SK-N-SH (cell line): Measurements from ENCODE around the gene SNRPA1. TPM values are rescaled to one million over a fixed set of nuclear protein-coding genes. Genes with fewer than 3 reads are reported as not detected.

ENCODE experiments used
- CTCF ChIA-PET: fragments of 300-600, 350-600 bp; formaldehyde crosslinking; extraction: SDS; loops from one replicate; lab custom pipeline; 2021; lab: Yijun Ruan, JAX
- POLR2A ChIA-PET: fragments of 350-600 bp; sonication (Branson Sonifier 250); formaldehyde crosslinking; extraction: SDS; loops from one replicate; lab custom pipeline; 2020; ENCODE audit warnings: antibody characterized with exemption, inconsistent platforms; lab: Yijun Ruan, JAX
- DNase-seq: peaks from one replicate; pipeline ENCODE4 v3.0.0; 2012
- H2AFZ ChIP-seq: fragments of 200-600 bp; sonication (generic); 2 replicates; pipeline ENCODE4 v1.8.1; 2016; ENCODE audit warnings: antibody characterized with exemption, mild to moderate bottlenecking, low read depth
- H3F3A ChIP-seq: fragments of 200-600 bp; sonication (generic); replicated peaks from 2 replicates; pipeline ENCODE3; 2016; ENCODE audit warnings: antibody characterized with exemption, mild to moderate bottlenecking; ENCODE audit not compliant: insufficient read depth
- H3K27ac ChIP-seq, 2 experiments: fragments of 200-500 bp in 1 of 2; fragments of 200-600 bp in 1 of 2; sonication (Bioruptor generic) in 1 of 2; sonication (generic), shearing (Covaris generic) in 1 of 2; 2 replicates each; pipeline versions ENCODE4 v1.5.1 to v1.6.1; 2014 to 2016; ENCODE audit warnings: low read depth in 2 of 2, inconsistent platforms in 1 of 2, low read length in 1 of 2, mild to moderate bottlenecking in 1 of 2, mixed read lengths in 1 of 2
- H3K27me3 ChIP-seq: fragments of 200-600 bp; sonication (generic), shearing (Covaris generic); 2 replicates; pipeline ENCODE4 v1.6.1; 2016; ENCODE audit warnings: mixed run types; ENCODE audit not compliant: insufficient read depth
- H3K36me3 ChIP-seq, 2 experiments: fragments of 200-500 bp in 1 of 2; fragments of 200-600 bp in 1 of 2; sonication (Bioruptor generic) in 1 of 2; sonication (generic) in 1 of 2; replicated peaks in 1 of 2; 2 replicates each; pipeline versions ENCODE3 to v1.5.1; 2014 to 2016; ENCODE audit warnings: low read length in 1 of 2, mild to moderate bottlenecking in 1 of 2; ENCODE audit not compliant: insufficient read depth in 2 of 2, control insufficient read depth in 1 of 2
- H3K4me1 ChIP-seq, 2 experiments: fragments of 200-500 bp in 1 of 2; fragments of 200-600 bp in 1 of 2; sonication (Bioruptor generic) in 1 of 2; sonication (generic), shearing (Covaris generic) in 1 of 2; 2 replicates each; pipeline versions ENCODE4 v1.5.1 to v1.6.1; 2014 to 2016; ENCODE audit warnings: low read depth in 1 of 2, low read length in 1 of 2, mixed run types in 1 of 2; ENCODE audit not compliant: insufficient read depth in 2 of 2, control insufficient read depth in 1 of 2
- H3K4me2 ChIP-seq: fragments of 200-600 bp; sonication (generic), shearing (Covaris generic); 2 replicates; pipeline ENCODE4 v1.6.1; 2017; ENCODE audit warnings: mixed run types
- H3K4me3 ChIP-seq, 2 experiments: fragments of 200-500 bp in 1 of 2; fragments of 200-600 bp in 1 of 2; sonication (Bioruptor generic) in 1 of 2; sonication (generic), shearing (Covaris generic) in 1 of 2; 2 replicates each; pipeline versions ENCODE4 v1.5.1 to v1.8.1; 2014 to 2016; ENCODE audit warnings: low read depth in 2 of 2, inconsistent platforms in 1 of 2, low read length in 1 of 2, mild to moderate bottlenecking in 1 of 2, mixed read lengths in 1 of 2, moderate library complexity in 1 of 2
- H3K79me2 ChIP-seq: fragments of 200-600 bp; sonication (generic); 2 replicates; pipeline ENCODE4 v1.8.1; 2017; ENCODE audit warnings: mild to moderate bottlenecking; ENCODE audit not compliant: insufficient read depth
- H3K9ac ChIP-seq: fragments of 200-600 bp; sonication (generic); 2 replicates; pipeline ENCODE4 v1.6.1; 2017; ENCODE audit warnings: mixed run types
- H3K9me2 ChIP-seq: fragments of 200-600 bp; sonication (generic); 2 replicates; pipeline ENCODE4 v1.6.1; 2017; ENCODE audit warnings: mixed run types
- H3K9me3 ChIP-seq: fragments of 200-600 bp; sonication (generic); 2 replicates; pipeline ENCODE4 v1.6.1; 2017; ENCODE audit warnings: mixed run types, mild to moderate bottlenecking, moderate library complexity
- H4K20me1 ChIP-seq: fragments of 200-600 bp; sonication (generic); 2 replicates; pipeline ENCODE4 v1.6.1; 2017; ENCODE audit warnings: mild to moderate bottlenecking, mixed run types; ENCODE audit not compliant: insufficient read depth
- RFX5 ChIP-seq: IDR thresholded peaks from 2 replicates; pipeline ENCODE4 v1.6.1; 2012; ENCODE audit warnings: mild to moderate bottlenecking, improper control_type of control experiment, low read length
- SIN3A ChIP-seq: IDR thresholded peaks from 2 replicates; pipeline ENCODE4 v1.6.1; 2012; ENCODE audit warnings: low read depth, mild to moderate bottlenecking, low read length, moderate library complexity, borderline replicate concordance
- TAF1 ChIP-seq: IDR thresholded peaks from 2 replicates; pipeline ENCODE4 v1.6.1; 2012; ENCODE audit warnings: low read depth, mild to moderate bottlenecking, low read length, moderate library complexity, borderline replicate concordance
- USF2 ChIP-seq: fragments of 150-350 bp; IDR thresholded peaks from 2 replicates; pipeline ENCODE4 v1.6.1; 2017; ENCODE audit warnings: antibody characterized with exemption, low read length, low read depth, borderline replicate concordance
- YY1 ChIP-seq: IDR thresholded peaks from 2 replicates; pipeline ENCODE4 v1.4.0; 2012; ENCODE audit warnings: low read depth, mild to moderate bottlenecking
- WGBS: methylation state at CpG from one replicate; pipeline ENCODE4 v1.1.6; 2017; ENCODE audit warnings: low lambda C conversion rate; 5-methylcytosine and 5-hydroxymethylcytosine counted together
- polyA plus RNA-seq, 3 experiments: library from polyadenylated mRNA; depleted of rRNA; stranded (reverse); fragments of >200 nt; gene quantifications; 2 replicates each; pipeline ENCODE4 v1.2.3, GENCODE V29; 2012
- TF ChIP-seq, protein P1 (sequence below): fragments of 150-350 bp; IDR thresholded peaks from 2 replicates; pipeline ENCODE4 v1.6.1; 2016; ENCODE audit warnings: mild to moderate bottlenecking, low read depth, low read length
- TF ChIP-seq, protein P2 (sequence below): IDR thresholded peaks from 2 replicates; pipeline ENCODE4 v1.4.0; 2012; ENCODE audit warnings: low read depth, borderline replicate concordance

The SNRPA1 gene
- polyA plus RNA-seq, 1 of the 3 experiments (the other 2 are of a cell fraction), result 62.3 TPM

DNA sequence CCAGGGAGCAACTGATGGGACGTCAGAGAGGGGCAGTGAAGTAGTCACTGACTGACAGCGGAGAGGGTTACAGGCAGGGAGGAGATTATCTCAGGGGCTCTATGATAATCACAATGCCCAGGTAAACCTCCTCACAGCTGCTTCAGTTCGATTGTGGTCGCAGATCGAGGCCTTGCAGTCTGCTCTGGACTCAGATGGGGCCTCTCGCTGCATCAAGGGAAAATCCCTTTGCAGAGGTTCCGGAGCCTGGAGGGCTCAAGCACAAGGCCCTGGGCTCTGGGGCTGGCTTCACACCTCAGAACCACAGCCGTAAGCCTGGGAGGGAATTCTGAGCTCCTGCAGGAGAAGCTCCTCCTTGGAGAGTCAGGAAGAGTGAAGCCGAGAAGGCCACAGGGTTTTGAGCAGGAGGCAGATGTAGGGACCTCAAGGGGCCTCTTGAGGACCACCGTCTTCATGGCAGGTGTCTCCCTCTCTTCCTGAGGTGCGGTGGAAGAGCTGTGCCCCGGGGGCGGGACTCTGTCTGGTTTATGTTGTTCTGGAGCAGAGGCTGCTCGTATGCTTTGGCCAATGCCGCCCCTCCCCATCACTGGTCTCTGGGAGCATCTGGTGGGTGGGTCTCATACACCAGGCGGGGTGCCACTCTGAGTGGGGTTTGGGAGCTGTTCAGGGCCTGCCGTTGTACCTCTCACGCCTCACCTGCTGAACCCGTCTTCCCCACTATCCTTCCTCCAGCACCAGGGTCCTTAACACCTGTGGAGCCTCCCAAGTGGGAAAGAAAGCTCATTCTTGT is 19.5 kb upstream of the SNRPA1 start:
- CTCF ChIA-PET, result interaction anchor here (1.1 to 2.7 kb wide), 2 partner anchors 187 to 327 kb away, joined by 3 to 8 read pairs; no protein-coding TSS in a partner anchor
- no peaks in the 10 kb centered on the region for H3K79me2 ChIP-seq
- no peaks in the 10 kb centered on the region for H3K9me2 ChIP-seq
- no peaks in the 10 kb centered on the region; the same call in 1 of the 2 replicates for H3K27me3 ChIP-seq
- no peaks in the 10 kb centered on the region for H3F3A ChIP-seq
- no peak for TF ChIP-seq YY1
- TF ChIP-seq USF2, result no peak
- TF ChIP-seq TAF1, result no peak
- no peak for TF ChIP-seq RFX5
- TF ChIP-seq, all 33 proteins: peak for 0
- H4K20me1 ChIP-seq, result no peaks in the 10 kb centered on the region
- H3K4me3 ChIP-seq, result no peak overlapping the region
- H2AFZ ChIP-seq, result no peak overlapping the region
- no peak overlapping the region for H3K4me2 ChIP-seq
- no peak for DNase-seq
- no peaks in the 10 kb centered on the region for H3K36me3 ChIP-seq
- POLR2A ChIA-PET, result no interaction called here
- H3K9ac ChIP-seq, result no peak overlapping the region
- WGBS, result 62% methylated on average over 18 of the region's 19 CpGs
- H3K9me3 ChIP-seq, result no peaks in the 10 kb centered on the region
- H3K4me1 ChIP-seq, result peaks cover 0 to 11% of the 10 kb centered on the region in 2 experiments; a peak in 1 of 4 replicates
- H3K27ac ChIP-seq, result no peak overlapping the region

- H4K20me1 ChIP-seq, result no peaks in the 10 kb centered on the region
- no peak overlapping the region for H2AFZ ChIP-seq
- no peak overlapping the region for H3K4me3 ChIP-seq
- ChIA-PET CTCF (interaction anchor here (2.7 kb wide), 1 partner anchor 189 kb away, joined by 8 read pairs; no protein-coding TSS in a partner anchor), POLR2A (no interaction called here)
- H3K27ac ChIP-seq, result no peak overlapping the region
- DNase-seq, result no peak
- H3K36me3 ChIP-seq, result no peaks in the 10 kb centered on the region
- no peak overlapping the region for H3K4me2 ChIP-seq
- WGBS, result 77% methylated on average over 21 of the region's 21 CpGs
- no peaks in the 10 kb centered on the region for H3F3A ChIP-seq
- no peak overlapping the region for H3K9ac ChIP-seq
- H3K27me3 ChIP-seq, result no peaks in the 10 kb centered on the region
- no peaks in the 10 kb centered on the region for H3K79me2 ChIP-seq
- no peaks in the 10 kb centered on the region; a peak in 1 of 4 replicates for H3K4me1 ChIP-seq
- H3K9me3 ChIP-seq, result no peaks in the 10 kb centered on the region
- no peaks in the 10 kb centered on the region for H3K9me2 ChIP-seq
- TF ChIP-seq, protein P1, sequence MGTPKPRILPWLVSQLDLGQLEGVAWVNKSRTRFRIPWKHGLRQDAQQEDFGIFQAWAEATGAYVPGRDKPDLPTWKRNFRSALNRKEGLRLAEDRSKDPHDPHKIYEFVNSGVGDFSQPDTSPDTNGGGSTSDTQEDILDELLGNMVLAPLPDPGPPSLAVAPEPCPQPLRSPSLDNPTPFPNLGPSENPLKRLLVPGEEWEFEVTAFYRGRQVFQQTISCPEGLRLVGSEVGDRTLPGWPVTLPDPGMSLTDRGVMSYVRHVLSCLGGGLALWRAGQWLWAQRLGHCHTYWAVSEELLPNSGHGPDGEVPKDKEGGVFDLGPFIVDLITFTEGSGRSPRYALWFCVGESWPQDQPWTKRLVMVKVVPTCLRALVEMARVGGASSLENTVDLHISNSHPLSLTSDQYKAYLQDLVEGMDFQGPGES, result no peak
- no peak for TF ChIP-seq SIN3A
- TF ChIP-seq, protein P2, sequence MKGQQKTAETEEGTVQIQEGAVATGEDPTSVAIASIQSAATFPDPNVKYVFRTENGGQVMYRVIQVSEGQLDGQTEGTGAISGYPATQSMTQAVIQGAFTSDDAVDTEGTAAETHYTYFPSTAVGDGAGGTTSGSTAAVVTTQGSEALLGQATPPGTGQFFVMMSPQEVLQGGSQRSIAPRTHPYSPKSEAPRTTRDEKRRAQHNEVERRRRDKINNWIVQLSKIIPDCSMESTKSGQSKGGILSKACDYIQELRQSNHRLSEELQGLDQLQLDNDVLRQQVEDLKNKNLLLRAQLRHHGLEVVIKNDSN, result no peak
These were observed 18.2 kb upstream of the SNRPA1 start for GRCh38 chr15:101313041-101313761.
